Eye (tissue), 1 donor: ENCODE measurements around the gene TARBP1.
"Not testable (repeated sequence)": the region's sequence is repeated elsewhere in the genome, so short reads cannot be mapped to it uniquely, and the experiment has no call there.

Experiments
- DNase-seq: peaks from one replicate; pipeline ENCODE4 v3.0.0-alpha.2; 2015

TARBP1 gene

GRCh38 chr1:234386122-234386521 is 92.9 kb downstream of the TARBP1 start:
- DNase-seq: no peak

- DNase-seq: no peak
Observed at GRCh38 chr1:234381699-234382555, 97.1 kb downstream of the TARBP1 start.

GRCh38 chr1:234379591-234380109 is 99.3 kb downstream of the TARBP1 start:
- DNase-seq: not testable (repeated sequence)

GRCh38 chr1:234375672-234376071 is 103.3 kb downstream of the TARBP1 start:
- no peak for DNase-seq

- no peak for DNase-seq
Observed at GRCh38 chr1:234373959-234374254, 105.1 kb downstream of the TARBP1 start.

- DNase-seq: peak; percentile 99
Observed at GRCh38 chr1:234373064-234373958, 105.7 kb downstream of the TARBP1 start, which contains the start of gene COA6. COA6 (plus strand) TSS chr1:234373456; CDS start chr1:234373467, 11 bp downstream.

- DNase-seq: no peak
Observed at GRCh38 chr1:234372011-234372757, 106.8 kb downstream of the TARBP1 start.

- no peak for DNase-seq
Observed at GRCh38 chr1:234371414-234371813, 107.6 kb downstream of the TARBP1 start.

GRCh38 chr1:234369784-234370183 is 109.2 kb downstream of the TARBP1 start:
- no peak for DNase-seq

GRCh38 chr1:234369033-234369430 is 109.9 kb downstream of the TARBP1 start:
- DNase-seq: no peak

GRCh38 chr1:234368320-234369032 is 110.5 kb downstream of the TARBP1 start:
- no peak for DNase-seq

GRCh38 chr1:234362558-234362957 is 116.4 kb downstream of the TARBP1 start:
- no peak for DNase-seq

GRCh38 chr1:234361102-234361603 is 117.8 kb downstream of the TARBP1 start:
- no peak for DNase-seq

GRCh38 chr1:234357831-234358230 is 121.1 kb downstream of the TARBP1 start:
- DNase-seq: no peak

- DNase-seq: peak; percentile 69
Observed at GRCh38 chr1:234356615-234357269, 122.2 kb downstream of the TARBP1 start.

GRCh38 chr1:234355782-234356510 is 123.0 kb downstream of the TARBP1 start:
- no peak for DNase-seq

- no peak for DNase-seq
Observed at GRCh38 chr1:234348964-234349363, 130.0 kb downstream of the TARBP1 start.

- DNase-seq: no peak
Observed at GRCh38 chr1:234345237-234345636, 133.7 kb downstream of the TARBP1 start.

GRCh38 chr1:234342774-234343173 is 136.2 kb downstream of the TARBP1 start:
- DNase-seq: peak; percentile 58
